Ovary (tissue), 3 donors: ENCODE measurements around the gene ZC3H14.

Source experiments
- POLR2A ChIP-seq: fragments of 450-650 bp; IDR thresholded peaks from one replicate; pipeline ENCODE4 v1.6.1; 2017; ENCODE audit warnings: antibody characterized with exemption, mild to moderate bottlenecking, moderate library complexity
- TF ChIP-seq, protein P1 (sequence below), 3 donors: fragments of 450-650 bp in 2 of 3; fragments of 200-600 bp in 1 of 3; IDR thresholded peaks; one replicate each; pipeline versions ENCODE4 v1.5.1 to v1.8.0; 2016 to 2022; ENCODE audit warnings: antibody characterized with exemption in 3 of 3, mild to moderate bottlenecking in 1 of 3
- donor health status: DM: no; HTN: no; CAD: no.

DNA sequence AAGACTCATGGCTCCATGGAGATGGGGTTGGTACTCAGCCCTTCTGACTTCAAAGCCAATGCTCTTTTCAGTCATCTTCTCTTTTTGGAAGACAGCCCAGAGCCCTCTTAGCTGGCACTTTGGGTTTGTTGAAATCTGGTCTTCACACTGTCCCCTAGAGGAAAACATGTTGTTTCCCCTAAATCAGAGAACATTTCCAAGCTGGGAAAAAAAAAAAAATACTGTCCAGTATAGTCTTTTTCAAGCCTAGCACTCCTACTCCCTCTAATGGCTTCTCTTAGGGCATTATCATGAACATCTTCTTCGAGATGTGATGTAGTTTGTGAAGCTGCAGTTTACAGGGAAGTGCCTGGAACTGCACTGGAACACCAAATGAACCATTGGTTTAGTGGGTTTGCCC is 3.0 kb upstream of the ZC3H14 start:
- TF ChIP-seq POLR2A = no peak
- TF ChIP-seq, protein P1, sequence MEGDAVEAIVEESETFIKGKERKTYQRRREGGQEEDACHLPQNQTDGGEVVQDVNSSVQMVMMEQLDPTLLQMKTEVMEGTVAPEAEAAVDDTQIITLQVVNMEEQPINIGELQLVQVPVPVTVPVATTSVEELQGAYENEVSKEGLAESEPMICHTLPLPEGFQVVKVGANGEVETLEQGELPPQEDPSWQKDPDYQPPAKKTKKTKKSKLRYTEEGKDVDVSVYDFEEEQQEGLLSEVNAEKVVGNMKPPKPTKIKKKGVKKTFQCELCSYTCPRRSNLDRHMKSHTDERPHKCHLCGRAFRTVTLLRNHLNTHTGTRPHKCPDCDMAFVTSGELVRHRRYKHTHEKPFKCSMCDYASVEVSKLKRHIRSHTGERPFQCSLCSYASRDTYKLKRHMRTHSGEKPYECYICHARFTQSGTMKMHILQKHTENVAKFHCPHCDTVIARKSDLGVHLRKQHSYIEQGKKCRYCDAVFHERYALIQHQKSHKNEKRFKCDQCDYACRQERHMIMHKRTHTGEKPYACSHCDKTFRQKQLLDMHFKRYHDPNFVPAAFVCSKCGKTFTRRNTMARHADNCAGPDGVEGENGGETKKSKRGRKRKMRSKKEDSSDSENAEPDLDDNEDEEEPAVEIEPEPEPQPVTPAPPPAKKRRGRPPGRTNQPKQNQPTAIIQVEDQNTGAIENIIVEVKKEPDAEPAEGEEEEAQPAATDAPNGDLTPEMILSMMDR (IDR thresholded peaks at IDR 0.05) = no peak
